ENCODE measurements around the gene DUSP28.
"Not testable (repeated sequence)": the region's sequence is repeated elsewhere in the genome, so short reads cannot be mapped to it uniquely, and the experiment has no call there.

DUSP28 gene

GRCh38 chr2:240560480-240561324, 545 bp downstream of the DUSP28 start:
- DNase-seq (ENCODE audit: low read depth), result peak; percentile 98

- peak; percentile 78 for DNase-seq (ENCODE audit: low read depth)
These were observed 1.3 kb downstream of the DUSP28 start for GRCh38 chr2:240561325-240561971.

GRCh38 chr2:240563231-240563630, 3.1 kb downstream of the DUSP28 start:
- not testable (repeated sequence) for DNase-seq (ENCODE audit: low read depth)

- no peak for DNase-seq (ENCODE audit: low read depth)
These were observed 3.9 kb downstream of the DUSP28 start for GRCh38 chr2:240563951-240564560.

GRCh38 chr2:240564561-240565332, 4.6 kb downstream of the DUSP28 start:
- DNase-seq (ENCODE audit: low read depth), result no peak

- peak; percentile 32 for DNase-seq (ENCODE audit: low read depth)
These were observed 5.4 kb downstream of the DUSP28 start for GRCh38 chr2:240565333-240566202.

GRCh38 chr2:240566203-240567136, 6.3 kb downstream of the DUSP28 start:
- DNase-seq (ENCODE audit: low read depth), result peak; percentile 87

- DNase-seq (ENCODE audit: low read depth), result no peak
These were observed 7.1 kb downstream of the DUSP28 start for GRCh38 chr2:240567137-240567871.

GRCh38 chr2:240567872-240568677, 7.9 kb downstream of the DUSP28 start, which contains the start of gene RNPEPL1:
RNPEPL1 (plus strand) TSS chr2:240568484; CDS start chr2:240568587, 103 bp downstream.
- DNase-seq (ENCODE audit: low read depth), result peak; percentile 24

GRCh38 chr2:240568678-240569522, 8.7 kb downstream of the DUSP28 start:
- DNase-seq (ENCODE audit: low read depth), result peak; percentile 63

GRCh38 chr2:240569523-240569997, 9.4 kb downstream of the DUSP28 start:
- DNase-seq (ENCODE audit: low read depth), result no peak

GRCh38 chr2:240569998-240570530, 9.9 kb downstream of the DUSP28 start:
- no peak for DNase-seq (ENCODE audit: low read depth)

- DNase-seq (ENCODE audit: low read depth), result no peak
These were observed 10.6 kb downstream of the DUSP28 start for GRCh38 chr2:240570531-240571313.

GRCh38 chr2:240571314-240571973, 11.3 kb downstream of the DUSP28 start:
- DNase-seq (ENCODE audit: low read depth), result no peak
